ENCODE measurements around the gene HNRNPF.

- TF ChIP-seq CTCF (IDR thresholded peaks at IDR 0.05; ENCODE audit: low read depth, low read length, missing input control): no peak
- TF ChIP-seq YY1 (IDR thresholded peaks at IDR 0.05): no peak
- no peak for TF ChIP-seq JUND (IDR thresholded peaks at IDR 0.05)
- no peak for TF ChIP-seq REST (IDR thresholded peaks at IDR 0.05)
- no peak for TF ChIP-seq MAX (IDR thresholded peaks at IDR 0.05)
- no peak for TF ChIP-seq FOXA2 (IDR thresholded peaks at IDR 0.05)
These were observed 32.1 kb downstream of the HNRNPF start for GRCh38 chr10:43376828-43377423.
